GM18861 (cell line): ENCODE data around the gene ERMAP.
"Not testable (repeated sequence)": the region's sequence is repeated elsewhere in the genome, so short reads cannot be mapped to it uniquely, and the experiment has no call there.

Experiments
- ATAC-seq: cut with Tn5 transposase; IDR thresholded peaks from one replicate; pipeline ENCODE4 v1.9.1; 2021; ENCODE audit not compliant: unreplicated experiment

Gene ERMAP

GRCh38 chr1:42869254-42869653 is 52.3 kb downstream of the ERMAP start:
- not testable (repeated sequence) for ATAC-seq

GRCh38 chr1:42869751-42870150 is 52.8 kb downstream of the ERMAP start:
- ATAC-seq: not testable (repeated sequence)

GRCh38 chr1:42873108-42873507 is 56.2 kb downstream of the ERMAP start:
- not testable (repeated sequence) for ATAC-seq

GRCh38 chr1:42873670-42874069 is 56.7 kb downstream of the ERMAP start:
- ATAC-seq: no peak

GRCh38 chr1:42876009-42876408 is 59.1 kb downstream of the ERMAP start:
- no peak for ATAC-seq

GRCh38 chr1:42877380-42877779 is 60.5 kb downstream of the ERMAP start:
- no peak for ATAC-seq

GRCh38 chr1:42880384-42880783 is 63.5 kb downstream of the ERMAP start:
- no peak for ATAC-seq

- no peak for ATAC-seq
Measured at GRCh38 chr1:42886046-42886739, 69.3 kb downstream of the ERMAP start.

GRCh38 chr1:42886800-42887199 is 69.9 kb downstream of the ERMAP start:
- no peak for ATAC-seq

GRCh38 chr1:42887366-42887765 is 70.4 kb downstream of the ERMAP start:
- ATAC-seq: no peak

- ATAC-seq: no peak
Measured at GRCh38 chr1:42888013-42888633, 71.2 kb downstream of the ERMAP start.

- ATAC-seq: no peak
Measured at GRCh38 chr1:42889264-42889663, 72.3 kb downstream of the ERMAP start.

GRCh38 chr1:42891465-42892138 is 74.7 kb downstream of the ERMAP start:
- no peak for ATAC-seq
